HG03520 (cell line): ENCODE results near the gene JPT2.
"Not testable (repeated sequence)": the region's sequence is repeated elsewhere in the genome, so short reads cannot be mapped to it uniquely, and the experiment has no call there.

Source experiments
- ATAC-seq: cut with Tn5 transposase; IDR thresholded peaks from one replicate; pipeline ENCODE4 v1.9.1; 2021; ENCODE audit warnings: mild to moderate bottlenecking, moderate library complexity; ENCODE audit not compliant: unreplicated experiment

Gene JPT2

DNA sequence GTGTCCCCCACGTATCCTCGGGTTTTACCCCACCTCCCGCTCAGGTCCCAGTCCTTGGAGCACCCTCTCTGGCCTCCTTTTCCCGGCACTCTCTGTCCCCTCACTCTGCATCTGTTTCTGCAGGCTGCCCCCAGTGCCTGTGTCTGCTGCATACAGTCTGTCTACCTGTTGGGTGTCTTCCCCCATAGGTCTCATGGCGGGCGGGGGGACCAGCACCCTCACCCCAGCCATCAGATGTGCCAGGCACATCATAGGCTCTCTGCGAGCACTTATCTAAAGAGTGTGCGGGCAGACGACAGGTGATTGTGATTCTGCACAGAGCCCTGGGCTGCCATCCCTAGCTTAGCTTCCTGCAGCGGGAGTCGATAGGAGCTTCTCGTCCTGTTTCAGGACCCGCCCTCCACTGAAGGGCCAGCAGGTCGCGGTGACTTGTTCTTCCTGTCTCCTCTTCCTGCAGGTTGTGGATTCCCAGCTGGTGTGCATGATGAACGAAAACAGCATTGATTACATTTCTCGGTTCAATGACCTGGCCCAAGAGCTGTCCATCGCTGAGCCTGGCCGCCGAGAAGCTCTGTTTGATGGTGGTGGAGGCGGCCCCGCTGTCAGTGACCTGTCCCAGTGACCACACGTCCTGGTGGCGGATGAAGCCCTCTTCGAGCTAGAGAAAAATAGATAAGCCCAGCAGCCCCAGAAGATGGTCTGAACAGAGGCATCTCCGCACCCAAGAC is 4.5 kb upstream of the JPT2 start:
- no peak for ATAC-seq

DNA sequence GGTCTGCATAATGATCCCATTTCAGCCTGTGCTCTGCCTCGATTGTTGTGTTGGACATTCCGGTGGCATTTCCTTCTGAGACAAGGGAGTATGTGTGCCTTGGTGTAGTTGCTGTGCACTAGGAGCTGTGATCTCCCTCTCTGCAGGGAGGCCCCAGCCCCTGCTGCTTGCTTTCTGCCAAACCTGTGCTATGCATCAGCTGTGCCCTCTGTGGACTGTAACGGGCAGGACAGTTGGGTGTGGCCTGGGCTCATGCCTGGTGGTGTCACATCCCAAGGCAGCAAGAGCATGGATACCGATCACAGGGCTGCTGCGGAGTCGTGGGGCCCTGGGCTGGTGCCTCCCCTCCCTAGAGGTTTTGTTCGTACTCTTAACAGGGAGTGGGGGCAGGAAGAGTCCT is 3.8 kb upstream of the JPT2 start:
- ATAC-seq, result no peak

DNA sequence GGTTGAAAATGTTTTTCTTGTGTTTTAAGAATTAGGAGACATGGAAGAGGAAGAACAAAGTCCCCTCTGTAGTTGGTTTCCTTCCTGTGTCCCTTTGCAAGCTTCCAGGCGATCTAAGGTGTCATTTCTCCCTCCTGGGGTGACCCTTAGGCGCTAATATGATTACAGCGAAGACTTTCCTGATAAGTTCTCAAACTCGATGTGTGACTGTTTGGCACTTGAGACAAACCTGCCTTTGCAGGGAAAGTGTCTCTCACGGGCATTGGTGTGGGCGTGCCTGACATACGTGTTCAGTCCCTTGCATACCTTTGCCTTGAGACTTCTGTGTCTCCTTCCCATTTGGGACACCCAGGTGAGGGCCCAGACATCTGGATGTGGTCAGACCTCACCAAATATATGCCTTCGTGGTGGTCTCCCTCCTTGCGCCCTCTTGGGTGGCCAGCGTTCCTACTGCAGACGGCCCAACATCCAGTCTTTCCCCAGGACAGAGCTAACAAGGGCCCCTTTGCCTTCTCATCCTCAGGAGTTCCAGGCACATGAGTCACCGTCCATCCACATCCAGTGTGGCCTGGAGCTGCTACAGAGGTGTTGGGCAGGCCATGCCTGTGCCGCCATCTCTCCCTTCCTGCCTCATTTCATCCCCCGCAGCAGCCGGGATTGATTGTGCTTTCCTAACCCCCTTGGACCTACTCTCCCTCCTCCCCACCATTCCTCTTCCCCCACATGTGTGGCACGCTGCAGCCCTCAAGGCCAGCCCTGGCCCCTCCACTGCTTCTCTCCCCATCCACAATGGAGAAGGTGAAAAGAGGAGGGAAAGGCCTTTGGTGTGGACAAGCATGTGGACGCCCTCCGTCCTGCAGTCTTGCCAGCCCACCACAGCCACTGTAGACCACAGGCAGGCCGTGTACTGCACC is 3.1 kb upstream of the JPT2 start:
- ATAC-seq, result no peak

DNA sequence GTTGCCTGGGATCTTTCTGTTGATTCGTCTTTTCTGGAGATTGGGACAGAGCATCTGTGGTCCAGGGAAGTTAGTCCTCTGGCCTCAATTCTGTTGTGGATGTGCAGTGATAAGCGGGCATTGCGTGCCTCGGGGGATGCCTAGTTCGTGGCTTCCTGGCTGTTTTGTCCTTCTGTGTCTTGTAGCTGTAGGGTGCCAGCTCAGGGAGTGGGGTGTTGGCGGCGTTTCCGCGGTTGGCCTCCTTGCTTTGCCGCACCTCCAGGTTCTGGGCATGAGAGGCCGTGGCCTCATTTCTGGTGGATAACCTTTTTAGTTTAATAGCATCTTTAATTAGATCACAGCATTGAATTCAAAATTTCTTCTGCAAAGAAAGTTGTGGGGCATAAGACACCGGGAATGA is 1.4 kb upstream of the JPT2 start:
- no peak for ATAC-seq

DNA sequence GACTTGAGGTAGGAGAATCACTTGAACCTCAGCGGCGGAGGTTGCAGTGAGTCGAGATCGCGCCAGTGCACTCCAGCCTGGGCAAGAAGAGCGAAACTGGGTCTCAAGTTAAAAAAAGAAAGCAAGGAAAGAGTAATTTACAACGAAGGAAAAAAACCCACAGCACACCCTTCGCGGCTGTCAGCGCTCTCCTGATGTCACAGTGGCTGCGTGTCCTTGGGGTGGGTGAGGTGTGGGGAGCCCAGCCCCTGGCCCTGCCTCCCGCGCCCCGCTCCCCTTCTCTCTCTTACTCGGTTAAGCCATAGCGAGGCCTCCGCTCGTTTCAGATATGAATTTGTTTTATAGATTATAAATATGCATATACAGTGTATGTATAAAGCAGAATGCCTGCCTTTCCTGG is 740 bp upstream of the JPT2 start:
- no peak for ATAC-seq

DNA sequence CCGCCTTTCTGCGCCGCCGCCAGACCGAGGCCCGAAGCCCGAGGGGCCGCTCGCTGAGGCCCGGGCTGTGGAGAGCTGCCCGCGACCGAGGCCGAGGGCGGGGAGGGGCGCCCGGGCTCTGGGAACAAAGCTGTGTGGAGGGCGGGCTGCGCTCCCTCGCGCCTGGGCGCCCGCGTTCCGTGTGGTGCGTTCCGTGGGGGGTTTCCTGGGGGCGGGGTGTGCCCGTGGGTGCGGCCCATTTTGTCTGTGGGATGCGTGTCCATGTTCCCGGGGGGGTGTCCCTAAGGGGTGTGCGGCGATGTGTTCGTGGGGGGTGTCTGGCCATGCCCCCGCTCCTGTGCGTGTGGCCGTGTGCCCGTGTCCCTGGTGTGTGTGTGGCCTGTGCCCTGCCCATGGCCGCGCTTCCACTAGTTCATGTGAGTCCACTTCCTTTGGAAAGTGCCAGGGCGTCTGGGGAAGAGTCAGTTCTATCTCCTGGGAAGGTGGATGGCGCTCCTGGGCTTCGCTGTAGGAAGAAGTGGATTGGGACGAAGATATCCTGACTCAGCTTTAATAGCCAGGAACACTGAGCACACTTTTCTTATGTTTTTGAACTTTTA is 520 bp downstream of the JPT2 start:
- peak; percentile 10 for ATAC-seq

DNA sequence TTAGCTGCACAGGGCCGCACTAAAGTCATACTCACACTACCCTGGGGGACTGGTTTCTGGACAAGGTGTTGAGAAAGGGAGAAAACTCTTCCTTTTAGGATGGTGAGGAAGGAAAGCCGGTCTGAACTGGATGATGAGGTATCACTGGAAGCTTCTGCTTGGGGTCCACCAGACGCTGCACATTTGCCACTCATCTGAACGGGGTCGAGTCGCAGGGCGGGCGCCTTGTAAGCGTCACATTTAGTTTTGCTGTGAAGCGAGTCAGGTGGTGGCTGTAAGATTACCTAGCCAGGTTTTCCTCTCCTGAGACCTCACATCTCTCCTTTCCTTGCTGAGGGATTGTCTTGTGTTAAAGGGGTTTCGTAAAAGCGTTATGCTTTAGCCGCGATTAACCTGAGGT is 2.3 kb downstream of the JPT2 start:
- ATAC-seq, result no peak

DNA sequence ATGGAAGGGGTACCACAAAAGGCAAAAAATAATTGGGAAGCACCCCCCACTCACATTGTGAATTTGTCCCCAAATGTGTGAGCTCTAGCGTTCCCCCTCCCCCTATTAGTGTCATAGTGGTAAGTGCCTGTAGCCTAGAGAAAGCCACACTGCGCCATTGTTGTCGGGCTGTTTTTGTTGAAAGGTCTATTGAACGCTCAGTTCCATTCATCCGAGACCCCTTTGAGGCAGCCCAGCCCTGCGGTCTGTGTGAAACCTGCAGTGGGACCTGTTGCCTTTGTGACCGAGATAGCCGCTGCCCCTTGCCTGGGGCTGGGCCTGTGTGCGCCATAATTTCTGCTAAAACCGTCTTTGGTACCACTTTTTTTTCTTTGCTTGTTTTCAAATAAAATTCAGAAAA is 3.0 kb downstream of the JPT2 start:
- no peak for ATAC-seq

DNA sequence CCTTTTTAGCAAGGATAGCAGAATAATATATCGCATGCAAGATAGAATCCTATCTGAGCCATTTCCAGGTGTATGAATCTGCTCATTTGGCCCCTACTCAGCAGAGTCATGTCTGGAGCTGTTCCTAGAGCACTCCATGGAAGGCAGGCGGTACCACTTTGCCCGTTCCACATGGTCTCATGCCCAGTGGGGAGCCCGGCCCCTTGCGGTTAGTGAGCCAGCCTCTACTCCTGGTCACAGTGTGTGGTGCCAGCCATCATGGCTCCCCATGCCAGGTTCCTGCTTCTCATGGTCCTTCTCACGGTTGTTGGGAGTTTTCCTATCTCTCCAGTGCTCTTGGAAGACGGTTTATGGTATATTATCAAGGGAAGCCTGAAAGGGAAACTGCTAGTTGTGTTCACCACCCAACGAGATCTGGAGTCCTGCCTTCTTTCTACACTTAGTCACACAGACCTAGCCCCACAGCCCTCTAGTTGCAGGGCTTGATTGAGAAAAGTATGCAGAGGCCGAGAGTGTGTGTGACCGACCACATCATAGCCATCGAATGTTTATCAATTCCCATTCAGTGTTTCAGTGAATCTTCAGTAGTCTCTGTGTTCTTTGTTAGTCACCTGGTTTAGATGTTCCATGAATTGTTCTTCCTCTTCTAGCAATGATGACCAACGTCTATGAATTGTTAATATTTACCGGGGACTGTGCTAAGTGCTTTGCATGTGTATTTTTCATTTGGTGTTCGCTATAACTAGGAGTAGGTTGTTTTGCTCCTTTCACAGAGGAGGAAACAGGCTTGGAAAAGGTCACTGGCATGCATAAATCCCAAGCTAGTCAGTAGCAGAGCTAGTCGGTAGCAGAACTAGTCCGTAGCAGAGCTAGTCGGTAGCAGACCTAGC is 9.6 kb downstream of the JPT2 start:
- ATAC-seq, result no peak

DNA sequence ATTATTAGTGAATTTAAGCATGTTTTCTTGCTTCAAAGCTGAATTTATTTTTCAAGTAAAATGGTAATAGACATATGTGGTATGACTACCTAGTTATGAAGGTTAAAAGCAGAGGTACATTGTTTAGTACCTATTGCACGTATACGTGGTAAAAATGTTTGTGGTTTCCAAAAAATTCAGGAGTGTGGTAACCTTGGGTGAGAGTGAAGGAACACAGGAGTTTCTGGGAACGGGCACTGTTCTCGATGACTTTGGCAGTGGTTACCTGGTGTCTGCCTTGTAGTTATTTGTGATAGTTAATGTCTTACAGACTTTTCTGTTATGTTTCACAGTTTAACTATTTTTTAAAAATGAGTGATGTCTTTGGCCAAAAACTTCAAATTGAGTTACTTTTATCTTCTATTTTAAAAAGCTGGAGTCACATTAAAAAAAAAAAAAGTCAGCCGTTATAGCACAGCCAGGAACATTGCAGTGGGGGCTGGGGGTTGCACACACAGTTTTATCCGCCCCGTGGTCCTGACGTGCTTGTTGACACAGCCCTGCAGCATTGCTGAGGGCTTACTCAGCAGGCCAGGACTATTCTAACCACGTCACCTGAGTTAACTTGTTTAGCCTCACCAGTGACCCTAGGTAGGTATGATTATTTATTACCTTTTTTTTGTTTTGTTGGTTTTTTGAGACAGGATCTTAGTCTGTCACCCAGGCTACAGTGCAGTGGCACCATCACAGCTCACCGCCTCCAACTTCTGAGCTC is 10.9 kb downstream of the JPT2 start:
- no peak for ATAC-seq

DNA sequence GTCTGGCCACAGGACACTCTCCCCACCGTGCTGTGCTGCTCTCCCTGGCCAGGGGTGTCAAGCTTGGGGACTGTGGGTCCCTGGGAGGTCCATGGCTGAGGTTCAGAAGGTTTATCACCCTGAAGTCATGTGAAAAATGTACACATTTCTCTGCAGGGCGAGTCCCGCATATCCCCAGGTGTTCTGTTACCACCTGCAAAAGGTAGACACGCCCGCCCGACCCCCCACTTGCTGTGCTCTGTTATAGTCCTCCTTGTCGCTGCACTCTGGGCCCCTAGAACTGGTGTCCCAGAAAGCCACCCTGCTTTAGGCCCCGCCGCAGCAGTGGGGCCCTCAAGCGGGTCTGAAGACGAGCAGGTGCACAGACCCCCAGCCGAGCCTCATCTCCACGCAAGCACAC is 11.8 kb downstream of the JPT2 start:
- ATAC-seq, result no peak

DNA sequence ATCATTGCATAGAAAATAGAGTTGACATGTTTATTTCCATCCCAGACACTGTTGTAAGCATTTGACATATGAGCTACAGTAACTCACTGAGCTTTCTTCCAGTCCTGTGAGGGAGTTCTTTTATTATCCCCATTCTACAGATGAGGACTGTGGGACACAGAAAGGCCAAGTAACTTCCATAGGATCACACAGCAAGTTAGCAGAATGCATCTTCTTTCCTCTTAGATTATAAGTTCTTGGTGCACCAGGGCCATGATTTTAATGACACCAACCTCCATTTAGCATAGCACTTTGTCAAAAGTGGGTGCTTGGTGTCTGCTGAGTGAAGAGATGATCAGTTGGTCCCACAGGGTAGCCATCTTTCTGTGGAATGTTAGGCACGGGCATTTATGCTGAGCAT is 12.7 kb downstream of the JPT2 start:
- no peak for ATAC-seq

DNA sequence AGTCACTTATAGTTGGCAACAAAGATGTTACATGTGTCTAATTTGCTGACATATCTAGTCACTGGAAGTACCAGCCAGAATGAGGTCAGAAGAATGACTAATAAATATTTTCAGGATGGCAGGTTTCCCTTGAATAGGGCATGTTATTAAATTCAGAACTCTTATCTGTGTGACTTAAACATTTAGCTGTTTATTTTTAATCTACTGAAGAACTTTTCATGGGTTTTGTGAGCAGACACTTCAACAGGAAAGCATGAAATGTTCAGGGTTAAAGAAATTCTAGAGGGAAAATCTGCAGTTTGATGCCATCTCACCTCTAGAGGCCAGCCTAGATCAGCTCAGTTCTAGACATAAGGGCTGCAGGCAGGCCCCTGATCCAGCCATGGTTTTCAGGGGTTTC is 13.2 kb downstream of the JPT2 start:
- ATAC-seq, result no peak

DNA sequence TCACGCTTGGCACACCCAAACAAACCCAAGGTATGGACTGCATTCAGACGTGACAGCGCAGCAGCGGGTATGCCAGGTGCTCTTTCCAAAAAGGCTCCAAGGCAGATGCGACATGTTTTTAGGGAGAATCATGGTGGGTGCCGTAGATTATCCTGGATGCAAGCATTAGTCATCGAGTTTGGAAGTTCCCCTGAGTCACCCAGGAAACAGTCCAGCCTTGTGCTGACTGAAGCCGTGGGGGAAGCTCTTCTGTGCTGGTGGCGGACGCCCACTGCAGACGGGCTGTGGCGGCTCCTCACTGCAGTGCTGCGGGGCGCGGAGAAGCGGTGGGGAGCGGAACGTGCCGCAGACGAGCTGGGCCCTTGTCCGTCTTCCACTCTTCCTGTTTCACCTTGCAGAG is 13.9 kb downstream of the JPT2 start:
- no peak for ATAC-seq

DNA sequence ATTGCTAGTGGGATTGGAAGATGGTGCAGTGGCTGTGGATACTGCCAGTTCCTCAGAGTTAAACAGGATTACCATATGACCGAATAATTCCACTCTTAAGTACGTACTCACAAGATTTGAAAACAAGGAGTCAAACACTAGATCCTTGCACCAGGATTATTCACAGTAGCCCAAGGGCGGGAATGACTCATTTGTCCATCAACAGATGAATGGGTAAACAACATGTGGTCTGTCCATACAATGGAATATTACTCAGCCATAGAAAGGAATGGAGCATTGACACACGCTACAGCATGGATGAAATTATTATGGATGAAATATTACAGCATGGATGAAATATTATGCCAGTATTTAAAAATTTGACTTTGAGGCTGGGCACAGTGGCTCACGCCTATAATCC is 18.8 kb downstream of the JPT2 start:
- ATAC-seq, result no peak

DNA sequence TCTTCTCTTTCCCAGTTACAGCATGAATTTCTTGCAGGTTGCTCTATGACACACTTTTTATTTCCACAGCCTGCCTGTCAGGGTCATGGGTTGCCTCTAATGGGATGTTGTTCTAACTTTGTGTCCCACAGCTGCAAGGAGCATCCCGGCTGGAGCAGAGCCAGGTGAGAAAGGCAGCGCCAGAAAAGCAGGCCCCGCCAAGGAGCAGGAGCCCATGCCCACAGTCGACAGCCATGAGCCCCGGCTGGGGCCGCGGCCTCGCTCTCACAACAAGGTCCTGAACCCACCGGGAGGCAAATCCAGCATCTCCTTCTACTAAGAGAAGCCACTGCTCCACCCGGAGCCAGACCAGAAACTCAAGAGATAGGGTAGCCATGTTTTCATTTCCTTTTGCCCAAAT is 20.6 kb downstream of the JPT2 start:
- ATAC-seq, result no peak

DNA sequence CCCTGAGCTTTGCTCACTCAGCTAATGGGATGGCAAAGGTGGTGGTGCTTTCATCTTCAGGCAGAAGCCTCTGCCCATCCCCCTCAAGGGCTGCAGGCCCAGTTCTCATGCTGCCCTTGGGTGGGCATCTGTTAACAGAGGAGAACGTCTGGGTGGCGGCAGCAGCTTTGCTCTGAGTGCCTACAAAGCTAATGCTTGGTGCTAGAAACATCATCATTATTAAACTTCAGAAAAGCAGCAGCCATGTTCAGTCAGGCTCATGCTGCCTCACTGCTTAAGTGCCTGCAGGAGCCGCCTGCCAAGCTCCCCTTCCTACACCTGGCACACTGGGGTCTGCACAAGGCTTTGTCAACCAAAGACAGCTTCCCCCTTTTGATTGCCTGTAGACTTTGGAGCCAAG is 22.2 kb downstream of the JPT2 start:
- ATAC-seq, result no peak

DNA sequence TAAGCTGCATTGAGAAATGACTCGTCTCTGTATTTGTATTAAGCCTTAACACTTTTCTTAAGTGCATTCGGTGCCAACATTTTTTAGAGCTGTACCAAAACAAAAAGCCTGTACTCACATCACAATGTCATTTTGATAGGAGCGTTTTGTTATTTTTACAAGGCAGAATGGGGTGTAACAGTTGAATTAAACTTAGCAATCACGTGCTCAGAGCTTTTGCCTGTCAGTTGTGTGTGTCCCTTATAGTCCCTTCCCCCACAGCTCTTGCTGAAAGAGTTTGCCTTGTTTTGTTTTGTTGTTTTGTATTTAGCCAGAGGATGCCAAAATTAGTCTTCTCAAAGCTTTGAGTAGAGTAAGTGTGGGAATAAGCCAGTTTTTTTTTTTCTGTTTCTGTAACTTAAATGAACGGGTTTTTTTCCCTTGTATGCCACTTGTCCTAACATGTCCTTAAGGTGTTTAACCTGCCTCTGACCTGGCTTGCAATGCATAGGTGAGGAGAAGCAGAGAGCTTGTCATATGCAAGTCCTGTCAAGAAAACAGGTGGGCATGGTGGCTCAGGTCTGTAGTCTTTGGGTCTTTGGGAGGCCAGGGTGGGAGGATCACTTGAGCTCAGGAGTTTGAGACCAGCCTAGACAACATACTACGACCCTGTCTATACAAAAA is 23.3 kb downstream of the JPT2 start:
- no peak for ATAC-seq

DNA sequence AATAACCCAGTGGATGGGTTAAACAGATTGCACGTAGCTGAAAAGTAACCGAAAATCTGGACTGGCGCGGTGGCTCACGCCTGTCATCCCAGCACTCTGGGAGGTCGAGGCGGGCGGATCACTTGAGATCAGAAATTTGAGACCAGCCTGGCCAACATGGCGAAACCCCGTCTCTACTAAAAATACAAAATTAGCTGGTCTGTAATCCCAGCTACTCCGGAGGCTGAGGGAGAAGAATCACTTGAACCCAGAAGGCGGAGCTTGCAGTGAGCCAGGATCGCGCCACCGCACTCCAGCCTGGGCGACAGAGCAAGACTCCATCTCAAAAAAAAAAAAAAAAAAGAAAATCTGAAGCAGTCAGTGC is 27.2 kb downstream of the JPT2 start:
- not testable (repeated sequence) for ATAC-seq
